Astrocyte of the hippocampus (primary cell): ENCODE measurements around the gene LARP1.
A peak's percentile ranks its signal among the peaks of the same experiment; 100 is the strongest.

ENCODE experiments used
- DNase-seq: peaks from one replicate; pipeline ENCODE4 v3.0.0; 2011; ENCODE audit warnings: low read depth, low spot score

Gene LARP1

GRCh38 chr5:154857530-154858296, 102.5 kb downstream of the LARP1 start:
- DNase-seq = peak; percentile 98

GRCh38 chr5:154858297-154858971, 103.3 kb downstream of the LARP1 start, which contains the start of gene CNOT8:
Gene CNOT8, plus strand, starts transcription at chr5:154858627. Its CDS starts 4,652 bp downstream, at chr5:154863279.
- DNase-seq = peak; percentile 99

GRCh38 chr5:154858972-154859871, 104.0 kb downstream of the LARP1 start:
- no peak for DNase-seq

GRCh38 chr5:154860123-154860522, 104.9 kb downstream of the LARP1 start:
- DNase-seq = peak; percentile 42

- no peak for DNase-seq
These were observed 105.6 kb downstream of the LARP1 start for GRCh38 chr5:154860765-154861164.

GRCh38 chr5:154861946-154862345, 106.8 kb downstream of the LARP1 start:
- DNase-seq = no peak

- peak; percentile 66 for DNase-seq
These were observed 107.6 kb downstream of the LARP1 start for GRCh38 chr5:154862766-154863165.

- no peak for DNase-seq
These were observed 108.3 kb downstream of the LARP1 start for GRCh38 chr5:154863291-154864080.

GRCh38 chr5:154865466-154866184, 110.4 kb downstream of the LARP1 start:
- DNase-seq = no peak

- DNase-seq = no peak
These were observed 111.7 kb downstream of the LARP1 start for GRCh38 chr5:154866841-154867240.
